Astrocyte of the cerebellum (primary cell): Measurements from ENCODE around the gene SEMA4D.
"Not testable (repeated sequence)": the region's sequence is repeated elsewhere in the genome, so short reads cannot be mapped to it uniquely, and the experiment has no call there.

ENCODE experiments used
- DNase-seq: peaks from one replicate; pipeline ENCODE4 v3.0.0-alpha.2; 2011; ENCODE audit warnings: low read depth
- H3K4me3 ChIP-seq: 2 replicates; pipeline ENCODE4 v1.5.1; 2011; ENCODE audit warnings: mild to moderate bottlenecking, low read depth, low read length, moderate library complexity
- in situ Hi-C: cut with HindIII; loops from 2 replicates; pipeline ENCODE4 v1.10.0; 2017; ENCODE audit warnings: low sequenced_read_pairs
- TF ChIP-seq, protein P1 (sequence below): IDR thresholded peaks from 2 replicates; pipeline ENCODE4 v1.5.1; 2012; ENCODE audit warnings: low read length, low read depth, moderate library complexity, mild to moderate bottlenecking; ENCODE audit errors: missing control alignments

The SEMA4D gene

GRCh38 chr9:89482056-89482851 is 15.7 kb downstream of the SEMA4D start:
- in situ Hi-C loops: no loop called here
- no peak for DNase-seq
- H3K4me3 ChIP-seq: no peak overlapping the region
- TF ChIP-seq, protein P1, sequence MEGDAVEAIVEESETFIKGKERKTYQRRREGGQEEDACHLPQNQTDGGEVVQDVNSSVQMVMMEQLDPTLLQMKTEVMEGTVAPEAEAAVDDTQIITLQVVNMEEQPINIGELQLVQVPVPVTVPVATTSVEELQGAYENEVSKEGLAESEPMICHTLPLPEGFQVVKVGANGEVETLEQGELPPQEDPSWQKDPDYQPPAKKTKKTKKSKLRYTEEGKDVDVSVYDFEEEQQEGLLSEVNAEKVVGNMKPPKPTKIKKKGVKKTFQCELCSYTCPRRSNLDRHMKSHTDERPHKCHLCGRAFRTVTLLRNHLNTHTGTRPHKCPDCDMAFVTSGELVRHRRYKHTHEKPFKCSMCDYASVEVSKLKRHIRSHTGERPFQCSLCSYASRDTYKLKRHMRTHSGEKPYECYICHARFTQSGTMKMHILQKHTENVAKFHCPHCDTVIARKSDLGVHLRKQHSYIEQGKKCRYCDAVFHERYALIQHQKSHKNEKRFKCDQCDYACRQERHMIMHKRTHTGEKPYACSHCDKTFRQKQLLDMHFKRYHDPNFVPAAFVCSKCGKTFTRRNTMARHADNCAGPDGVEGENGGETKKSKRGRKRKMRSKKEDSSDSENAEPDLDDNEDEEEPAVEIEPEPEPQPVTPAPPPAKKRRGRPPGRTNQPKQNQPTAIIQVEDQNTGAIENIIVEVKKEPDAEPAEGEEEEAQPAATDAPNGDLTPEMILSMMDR: no peak

GRCh38 chr9:89481538-89481915 is 16.4 kb downstream of the SEMA4D start:
- no peak for DNase-seq
- H3K4me3 ChIP-seq: no peak overlapping the region
- TF ChIP-seq, protein P1: no peak
- in situ Hi-C loops: no loop called here

- no peak for DNase-seq
- in situ Hi-C loops: no loop called here
- TF ChIP-seq, protein P1: no peak
- H3K4me3 ChIP-seq: no peak overlapping the region
Observed at GRCh38 chr9:89480825-89481537, 16.9 kb downstream of the SEMA4D start.

DNA sequence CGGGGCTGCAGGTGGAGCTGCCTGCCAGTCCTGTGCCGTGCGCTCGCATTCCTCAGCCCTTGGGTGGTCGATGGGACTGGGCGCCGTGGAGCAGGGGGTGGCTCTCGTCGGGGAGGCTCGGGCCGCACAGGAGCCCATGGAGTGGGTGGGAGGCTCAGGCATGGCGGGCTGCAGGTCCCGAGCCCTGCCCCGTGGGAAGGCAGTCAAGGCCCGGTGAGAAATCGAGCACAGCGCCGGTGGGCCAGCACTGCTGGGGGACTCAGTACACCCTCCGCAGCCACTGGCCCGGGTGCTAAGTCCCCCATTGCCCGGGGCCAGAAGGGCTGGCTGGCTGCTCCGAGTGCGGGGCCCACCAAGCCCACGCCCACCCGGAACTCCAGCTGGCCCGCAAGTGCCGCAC is 17.5 kb downstream of the SEMA4D start:
- H3K4me3 ChIP-seq, DNase-seq, in situ Hi-C loops: not testable (repeated sequence)

DNA sequence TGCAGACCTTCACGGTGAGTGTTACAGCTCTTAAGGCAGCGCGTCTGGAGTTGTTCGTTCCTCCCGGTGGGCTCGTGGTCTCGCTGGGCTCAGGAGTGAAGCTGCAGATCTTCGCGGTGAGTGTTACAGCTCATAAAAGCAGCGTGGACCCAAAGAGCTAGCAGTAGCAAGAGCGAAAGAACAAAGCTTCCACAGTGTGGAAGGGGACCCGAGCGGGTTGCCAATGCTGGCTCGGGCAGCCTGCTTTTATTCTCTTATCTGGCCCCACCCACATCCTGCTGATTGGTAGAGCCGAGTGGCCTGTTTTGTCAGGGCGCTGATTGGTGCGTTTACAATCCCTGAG is 18.3 kb downstream of the SEMA4D start:
- H3K4me3 ChIP-seq, in situ Hi-C loops: not testable (repeated sequence)

DNA sequence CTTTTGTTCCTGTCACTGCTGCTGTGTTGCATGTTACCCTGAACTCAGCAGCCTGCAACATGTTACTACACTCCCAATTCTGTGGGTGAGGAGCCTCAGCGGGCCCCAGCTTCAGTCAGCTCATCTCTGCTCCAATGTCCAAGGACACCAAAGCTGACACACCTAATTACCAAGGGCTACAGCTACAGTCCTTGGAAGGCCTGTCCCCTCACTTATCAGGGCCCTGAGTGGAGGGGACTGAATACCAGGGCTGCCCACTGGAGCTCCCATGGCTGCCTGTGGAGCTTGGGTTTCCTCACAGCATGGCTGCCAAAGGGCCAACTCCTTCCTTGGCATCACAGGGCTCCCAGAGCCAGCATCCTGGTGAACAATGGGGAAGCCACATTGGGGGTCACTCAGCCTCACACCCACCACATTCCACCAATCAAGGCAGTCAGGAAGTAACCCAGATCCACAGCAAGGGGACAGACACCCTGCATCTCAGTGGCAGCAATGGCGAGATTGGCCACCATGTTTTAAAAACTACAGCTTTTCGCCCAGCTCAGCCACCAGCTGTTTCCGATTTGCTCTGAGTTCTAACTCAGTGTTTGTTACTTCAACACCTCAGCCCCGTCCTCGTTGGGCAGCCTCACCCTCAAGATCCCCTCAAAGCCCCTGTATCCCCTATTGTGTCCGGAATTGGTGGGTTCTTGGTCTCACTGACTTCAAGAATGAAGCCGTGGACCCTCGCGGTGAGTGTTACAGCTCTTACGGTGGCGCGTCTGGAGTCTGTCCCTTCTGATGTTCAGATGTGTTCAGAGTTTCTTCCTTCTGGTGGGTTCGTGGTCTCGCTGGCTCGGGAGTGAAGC is 18.9 kb downstream of the SEMA4D start:
- no peak for DNase-seq
- H3K4me3 ChIP-seq: no peak overlapping the region
- TF ChIP-seq, protein P1: no peak
- in situ Hi-C loops: no loop called here

More for the DNA sequence above, 18.3 kb downstream of the SEMA4D start:
- not testable (repeated sequence) for DNase-seq

- peak; percentile 54 for DNase-seq
- TF ChIP-seq, protein P1: no peak
- no peak overlapping the region for H3K4me3 ChIP-seq
- in situ Hi-C loops: no loop called here
Observed at GRCh38 chr9:89477811-89478630, 19.9 kb downstream of the SEMA4D start.
